AG10803 (cell line): ENCODE results near the gene EFNA3.

Experiments used
- DNase-seq: peaks from one replicate; pipeline ENCODE4 v3.0.0; 2010; ENCODE audit warnings: low read depth
- H3K4me3 ChIP-seq: 2 replicates; pipeline ENCODE4 v1.5.1; 2011; ENCODE audit warnings: mild to moderate bottlenecking, low read length, control low read depth
- TF ChIP-seq, protein P1 (sequence below): conservative IDR thresholded peaks from 2 replicates; pipeline ENCODE4 v1.5.1; 2011; ENCODE audit warnings: mild to moderate bottlenecking, low read length, control low read depth, inconsistent platforms

The EFNA3 gene

DNA sequence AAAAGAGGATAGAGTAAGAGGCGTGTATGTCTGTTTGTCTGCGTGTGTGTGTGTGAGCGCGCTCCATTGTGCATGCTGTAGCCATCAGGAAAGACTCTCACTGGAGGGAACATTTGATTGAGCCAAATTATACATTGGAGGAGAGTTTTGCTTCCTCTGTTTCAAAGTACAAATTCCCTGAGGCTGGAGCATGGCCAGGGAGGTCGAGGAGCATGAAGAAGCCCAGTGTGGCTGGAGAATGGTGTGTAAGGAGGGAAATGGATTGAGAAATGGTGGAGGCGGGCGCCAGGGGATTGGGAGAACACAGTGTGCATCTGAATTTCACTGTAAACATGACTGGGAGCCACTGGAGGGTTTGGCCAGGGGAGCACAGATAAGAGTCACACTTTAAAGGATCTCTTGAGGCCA, 27.0 kb downstream of the EFNA3 start:
- no peak for DNase-seq
- no peak overlapping the region for H3K4me3 ChIP-seq
- TF ChIP-seq, protein P1, sequence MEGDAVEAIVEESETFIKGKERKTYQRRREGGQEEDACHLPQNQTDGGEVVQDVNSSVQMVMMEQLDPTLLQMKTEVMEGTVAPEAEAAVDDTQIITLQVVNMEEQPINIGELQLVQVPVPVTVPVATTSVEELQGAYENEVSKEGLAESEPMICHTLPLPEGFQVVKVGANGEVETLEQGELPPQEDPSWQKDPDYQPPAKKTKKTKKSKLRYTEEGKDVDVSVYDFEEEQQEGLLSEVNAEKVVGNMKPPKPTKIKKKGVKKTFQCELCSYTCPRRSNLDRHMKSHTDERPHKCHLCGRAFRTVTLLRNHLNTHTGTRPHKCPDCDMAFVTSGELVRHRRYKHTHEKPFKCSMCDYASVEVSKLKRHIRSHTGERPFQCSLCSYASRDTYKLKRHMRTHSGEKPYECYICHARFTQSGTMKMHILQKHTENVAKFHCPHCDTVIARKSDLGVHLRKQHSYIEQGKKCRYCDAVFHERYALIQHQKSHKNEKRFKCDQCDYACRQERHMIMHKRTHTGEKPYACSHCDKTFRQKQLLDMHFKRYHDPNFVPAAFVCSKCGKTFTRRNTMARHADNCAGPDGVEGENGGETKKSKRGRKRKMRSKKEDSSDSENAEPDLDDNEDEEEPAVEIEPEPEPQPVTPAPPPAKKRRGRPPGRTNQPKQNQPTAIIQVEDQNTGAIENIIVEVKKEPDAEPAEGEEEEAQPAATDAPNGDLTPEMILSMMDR, result no peak

- no peak overlapping the region for H3K4me3 ChIP-seq
- TF ChIP-seq, protein P1, result no peak
- no peak for DNase-seq
Observed at GRCh38 chr1:155106862-155107261, 28.2 kb downstream of the EFNA3 start.

- H3K4me3 ChIP-seq, result no peak overlapping the region
- no peak for DNase-seq
- TF ChIP-seq, protein P1, result no peak
Observed at GRCh38 chr1:155107309-155108264, 28.9 kb downstream of the EFNA3 start.

GRCh38 chr1:155108296-155108695, 29.7 kb downstream of the EFNA3 start:
- TF ChIP-seq, protein P1, result no peak
- no peak overlapping the region for H3K4me3 ChIP-seq
- DNase-seq, result no peak

GRCh38 chr1:155110381-155110780, 31.7 kb downstream of the EFNA3 start:
- DNase-seq, result no peak
- TF ChIP-seq, protein P1, result no peak
- H3K4me3 ChIP-seq, result no peak overlapping the region

GRCh38 chr1:155110826-155111225, 32.2 kb downstream of the EFNA3 start:
- H3K4me3 ChIP-seq, result no peak overlapping the region
- TF ChIP-seq, protein P1, result no peak
- DNase-seq, result no peak

- H3K4me3 ChIP-seq, result no peak overlapping the region
- no peak for DNase-seq
- TF ChIP-seq, protein P1, result no peak
Observed at GRCh38 chr1:155113450-155113980, 34.9 kb downstream of the EFNA3 start.
